Measurements from ENCODE around the gene SCARF1.
A peak's percentile ranks its signal among the peaks of the same experiment; 100 is the strongest.

The SCARF1 gene

DNA sequence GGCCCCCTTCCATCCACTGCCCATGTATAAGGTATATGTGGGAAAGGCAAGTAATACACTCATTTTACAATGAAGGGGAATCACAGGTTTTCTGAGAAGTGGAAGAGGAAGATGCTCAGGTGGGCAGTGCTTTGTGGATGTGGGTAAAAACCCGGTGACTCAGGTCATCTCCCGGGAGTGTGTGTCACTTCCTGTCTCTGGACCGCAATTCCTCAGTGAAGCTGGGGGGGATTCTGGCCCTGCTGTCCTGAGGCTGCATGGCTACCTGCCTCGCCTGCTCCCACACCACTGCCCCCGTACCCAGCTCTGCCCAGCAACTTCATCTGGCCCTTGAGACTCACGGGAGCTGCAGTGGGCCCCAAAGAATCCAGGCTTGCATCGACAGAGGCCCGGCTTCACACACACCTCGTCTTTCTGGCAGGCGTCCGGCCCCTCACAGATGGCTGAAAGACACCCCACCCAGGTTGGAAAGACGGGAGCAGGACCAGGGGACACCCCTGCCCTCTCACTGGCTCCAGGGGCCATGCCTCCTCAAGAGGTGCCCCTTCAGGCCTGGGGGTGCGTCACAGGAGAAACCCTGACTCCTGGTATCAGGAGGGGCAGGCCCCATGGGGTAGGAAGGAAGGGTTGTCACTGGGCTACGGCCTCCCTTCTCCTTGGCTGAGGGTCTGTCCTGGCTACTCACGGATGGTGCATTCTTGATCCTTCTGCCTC lies 882 bp downstream of the SCARF1 start:
- TF ChIP-seq JUND (IDR thresholded peaks at IDR 0.05; ENCODE audit: low read depth), result no peak
- in situ Hi-C loops (cut with HindIII; ENCODE audit: low pct_unique_long_range_greater_than_20kb, low sequenced_read_pairs), result no loop called here
- DNase-seq (ENCODE audit: low read depth in 1 of 2, low spot score in 1 of 2), result no peak

DNA sequence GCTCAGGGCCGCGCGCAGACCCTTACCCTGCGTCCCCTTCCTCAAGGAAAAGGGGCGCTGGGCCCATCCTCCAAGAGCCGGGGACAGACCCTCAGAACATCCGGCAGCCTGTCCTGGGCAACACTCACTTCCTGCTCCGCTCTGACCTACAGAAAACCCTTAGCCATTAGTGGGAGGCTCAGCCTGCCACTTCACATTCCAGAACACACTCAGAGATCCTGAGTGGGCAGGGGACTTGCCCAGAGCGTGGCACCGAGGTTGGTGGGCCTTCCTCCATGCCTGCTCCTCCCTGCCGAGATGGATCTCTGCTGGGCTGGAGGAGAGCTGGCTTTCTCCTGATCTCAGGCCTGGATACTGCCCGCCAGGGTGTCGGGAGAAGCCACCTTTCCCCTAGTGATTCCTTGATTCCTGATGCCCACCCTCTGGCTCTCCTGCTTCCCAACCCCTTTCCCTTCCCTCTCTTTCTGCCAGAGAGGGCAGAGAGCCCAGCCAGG lies 1.5 kb downstream of the SCARF1 start:
- in situ Hi-C loops (cut with HindIII; ENCODE audit: low pct_unique_long_range_greater_than_20kb, low sequenced_read_pairs), result no loop called here
- DNase-seq (ENCODE audit: low read depth in 1 of 2, low spot score in 1 of 2), result no peak
- TF ChIP-seq JUND (IDR thresholded peaks at IDR 0.05; ENCODE audit: low read depth), result no peak

DNA sequence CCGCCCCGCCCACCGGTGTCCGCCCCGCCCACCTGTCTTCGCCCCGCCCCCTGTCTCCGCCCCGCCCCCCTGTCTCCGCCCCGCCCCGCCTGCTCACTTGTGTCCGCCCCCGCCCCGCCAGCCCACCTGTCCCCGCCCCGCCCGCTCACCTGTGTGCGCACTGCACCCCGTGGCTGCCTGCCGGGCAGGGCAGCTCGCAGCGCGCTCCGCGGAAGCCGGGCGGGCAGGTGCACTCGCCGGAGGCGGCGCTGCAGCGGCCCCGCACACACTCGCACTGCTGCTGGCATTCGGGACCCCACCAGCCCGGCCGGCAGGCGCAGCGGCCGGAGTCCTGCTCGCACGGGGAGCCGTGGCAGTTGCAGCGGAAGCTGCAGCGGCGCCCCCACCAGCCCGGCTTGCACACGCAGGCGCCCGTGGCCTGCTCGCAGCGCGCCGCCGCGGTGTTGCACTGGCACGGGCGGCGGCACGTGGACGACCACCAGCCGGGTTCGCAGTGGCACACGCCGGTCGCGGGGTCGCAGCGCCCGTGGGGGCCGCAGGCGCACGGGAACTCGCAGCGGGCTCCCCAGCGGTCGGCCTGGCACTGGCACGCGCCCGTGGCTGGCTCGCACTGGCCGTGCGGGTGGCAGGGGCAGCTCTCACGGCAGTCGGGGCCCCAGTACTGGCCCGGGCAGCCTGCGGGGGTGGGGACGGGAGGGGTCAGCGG lies 2.1 kb downstream of the SCARF1 start:
- DNase-seq (ENCODE audit: low read depth in 1 of 2, low spot score in 1 of 2), result peak; percentile 82 to 88
- no peak for TF ChIP-seq JUND (IDR thresholded peaks at IDR 0.05; ENCODE audit: low read depth)
- in situ Hi-C loops (cut with HindIII; ENCODE audit: low pct_unique_long_range_greater_than_20kb, low sequenced_read_pairs), result no loop called here

DNA sequence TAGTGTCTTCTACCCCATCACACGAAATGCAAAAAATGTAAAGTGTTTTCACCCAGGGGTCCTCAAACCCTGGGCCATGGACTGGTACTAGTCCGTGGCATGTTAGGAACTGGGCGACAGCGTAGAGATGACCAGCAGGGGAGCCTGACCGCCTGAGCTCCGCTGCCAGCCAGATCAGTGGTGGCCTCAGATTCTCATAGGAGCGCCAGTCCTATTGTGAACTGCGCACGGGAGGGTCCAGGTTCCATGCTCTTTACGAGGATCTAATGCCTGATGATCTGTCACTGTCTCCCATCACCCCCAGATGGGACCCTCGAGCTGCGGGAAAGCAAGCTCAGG lies 4.5 kb downstream of the SCARF1 start:
- in situ Hi-C loops (cut with HindIII; ENCODE audit: low pct_unique_long_range_greater_than_20kb, low sequenced_read_pairs), result no loop called here
- no peak for TF ChIP-seq JUND (IDR thresholded peaks at IDR 0.05; ENCODE audit: low read depth)
- no peak for DNase-seq (ENCODE audit: low read depth in 1 of 2, low spot score in 1 of 2)

DNA sequence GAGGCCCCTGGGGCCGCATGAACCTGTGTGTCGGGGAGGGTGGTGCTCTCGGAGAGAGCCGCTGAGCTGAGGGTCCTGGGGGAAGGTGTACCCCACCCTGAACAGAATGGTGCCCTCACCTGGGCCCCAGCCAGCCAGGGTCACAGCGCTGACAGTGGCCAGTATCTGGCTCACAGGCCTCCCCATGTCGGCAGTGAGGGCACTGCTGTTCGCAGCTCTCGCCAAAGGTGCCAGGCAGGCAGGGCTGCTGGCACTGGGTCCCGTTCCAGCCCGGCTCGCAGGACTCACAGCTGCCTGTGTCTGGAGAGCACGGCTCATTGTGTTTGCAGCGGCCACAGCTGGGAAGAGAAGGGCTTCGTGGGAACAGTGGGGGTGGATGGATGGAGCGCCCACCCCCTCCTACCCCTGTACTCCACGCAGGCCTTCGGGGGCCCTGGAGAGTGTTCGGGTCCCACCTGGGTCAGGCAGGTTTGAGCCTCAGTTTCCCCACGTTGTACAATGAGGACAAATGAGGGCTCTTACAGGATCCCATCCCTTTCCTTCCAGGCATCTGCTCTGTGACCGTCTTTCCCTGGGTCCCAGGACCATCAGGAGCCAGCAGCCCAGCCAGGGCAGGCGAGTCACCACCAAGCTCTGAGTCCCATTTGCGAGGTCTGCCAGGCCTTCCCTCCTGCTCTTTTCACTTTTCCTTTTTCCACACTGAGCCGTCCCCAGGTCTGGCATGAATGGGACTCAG lies 5.0 kb downstream of the SCARF1 start:
- DNase-seq (ENCODE audit: low read depth in 1 of 2, low spot score in 1 of 2), result no peak
- TF ChIP-seq JUND (IDR thresholded peaks at IDR 0.05; ENCODE audit: low read depth), result no peak
- in situ Hi-C loops (cut with HindIII; ENCODE audit: low pct_unique_long_range_greater_than_20kb, low sequenced_read_pairs), result no loop called here

DNA sequence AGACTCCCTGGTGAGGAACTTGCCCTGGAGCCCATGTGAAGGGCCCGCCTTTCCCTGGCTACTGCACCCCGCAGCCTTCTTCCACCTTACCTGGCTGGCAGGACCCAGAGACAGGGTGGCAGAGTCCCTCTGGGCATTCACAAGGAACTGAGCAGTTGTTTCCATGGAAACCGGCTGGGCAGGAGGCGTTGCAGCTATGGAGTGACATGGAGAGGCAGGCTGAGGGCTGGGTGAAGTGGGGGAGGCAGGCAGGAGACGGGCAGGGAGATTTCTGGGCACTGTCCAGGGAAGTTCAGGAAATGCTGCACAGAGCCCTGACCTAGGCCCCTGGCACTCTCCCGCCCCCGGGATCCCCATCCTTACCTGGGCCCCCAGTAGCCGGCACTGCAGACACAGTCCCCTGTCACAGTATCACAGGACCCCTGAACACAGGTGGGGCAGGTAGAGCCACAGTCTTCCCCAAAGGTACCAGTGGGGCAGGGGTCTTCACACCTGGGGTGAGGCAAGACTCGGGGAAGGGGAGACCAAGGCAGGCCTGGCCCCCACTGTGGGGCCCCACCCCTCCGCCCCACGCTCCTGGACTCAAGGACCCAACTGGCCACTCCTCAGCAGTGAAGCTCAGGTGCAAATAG lies 5.9 kb downstream of the SCARF1 start:
- in situ Hi-C loops (cut with HindIII; ENCODE audit: low pct_unique_long_range_greater_than_20kb, low sequenced_read_pairs), result no loop called here
- DNase-seq (ENCODE audit: low read depth in 1 of 2, low spot score in 1 of 2), result peak; percentile 41 to 78
- TF ChIP-seq JUND (IDR thresholded peaks at IDR 0.05; ENCODE audit: low read depth), result no peak

DNA sequence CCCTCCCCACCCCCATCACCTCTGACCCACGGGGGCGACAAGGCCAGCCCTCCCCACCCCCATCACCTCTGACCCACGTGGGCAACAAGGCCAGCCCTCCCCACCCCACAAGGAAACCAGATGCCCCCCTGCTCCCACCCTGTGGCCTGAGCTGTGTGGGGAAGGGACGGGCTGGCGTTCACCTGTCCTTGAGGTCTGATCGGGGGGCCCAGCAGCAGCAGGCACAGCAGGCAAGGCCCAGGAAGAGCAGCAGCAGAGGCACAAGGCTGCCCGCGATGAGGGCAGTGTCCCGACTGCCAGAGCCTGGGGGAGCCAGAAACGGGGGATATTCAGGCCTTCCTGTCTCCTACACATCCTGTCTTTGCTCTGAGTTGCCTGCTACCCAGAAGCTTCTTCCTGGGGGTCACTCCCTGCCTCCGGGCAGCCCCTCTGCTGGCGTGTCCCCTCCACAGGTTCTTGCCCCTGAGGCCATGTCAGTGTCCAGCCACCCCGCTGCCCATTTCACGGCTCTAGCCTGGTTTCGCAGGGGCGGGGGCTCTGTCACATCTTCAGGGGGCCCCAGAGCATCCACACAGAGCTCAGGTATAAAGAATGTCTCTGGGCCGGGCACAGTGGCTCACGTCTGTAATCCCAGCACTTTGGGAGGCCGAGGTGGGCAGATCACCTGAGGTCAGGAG lies 6.8 kb downstream of the SCARF1 start:
- in situ Hi-C loops (cut with HindIII; ENCODE audit: low pct_unique_long_range_greater_than_20kb, low sequenced_read_pairs), result no loop called here
- no peak for DNase-seq (ENCODE audit: low read depth in 1 of 2, low spot score in 1 of 2)
- TF ChIP-seq JUND (IDR thresholded peaks at IDR 0.05; ENCODE audit: low read depth), result no peak

DNA sequence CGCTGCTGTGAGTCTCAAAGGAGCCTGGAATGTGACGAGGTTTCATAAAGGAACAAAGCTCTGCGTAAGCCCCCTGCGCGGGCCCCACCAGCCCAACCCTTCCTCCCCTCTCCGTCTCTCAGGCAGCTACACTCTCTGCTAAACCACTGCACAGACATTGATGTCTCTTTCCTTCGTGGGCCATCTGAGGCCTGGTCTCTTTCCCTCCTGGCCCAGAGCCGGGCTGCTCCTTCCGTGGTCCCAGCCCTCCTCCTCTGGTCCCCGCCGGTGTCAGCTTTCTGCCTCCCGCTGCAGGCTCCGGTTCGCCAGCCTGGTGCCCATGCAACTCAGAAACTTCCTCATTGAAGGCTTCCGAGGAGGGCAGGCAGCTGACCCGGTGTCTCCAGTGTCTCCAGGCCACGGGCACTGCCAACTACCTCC lies 7.4 kb downstream of the SCARF1 start:
- no peak for DNase-seq (ENCODE audit: low read depth in 1 of 2, low spot score in 1 of 2)
- in situ Hi-C loops (cut with HindIII; ENCODE audit: low pct_unique_long_range_greater_than_20kb, low sequenced_read_pairs), result no loop called here
- no peak for TF ChIP-seq JUND (IDR thresholded peaks at IDR 0.05; ENCODE audit: low read depth)

DNA sequence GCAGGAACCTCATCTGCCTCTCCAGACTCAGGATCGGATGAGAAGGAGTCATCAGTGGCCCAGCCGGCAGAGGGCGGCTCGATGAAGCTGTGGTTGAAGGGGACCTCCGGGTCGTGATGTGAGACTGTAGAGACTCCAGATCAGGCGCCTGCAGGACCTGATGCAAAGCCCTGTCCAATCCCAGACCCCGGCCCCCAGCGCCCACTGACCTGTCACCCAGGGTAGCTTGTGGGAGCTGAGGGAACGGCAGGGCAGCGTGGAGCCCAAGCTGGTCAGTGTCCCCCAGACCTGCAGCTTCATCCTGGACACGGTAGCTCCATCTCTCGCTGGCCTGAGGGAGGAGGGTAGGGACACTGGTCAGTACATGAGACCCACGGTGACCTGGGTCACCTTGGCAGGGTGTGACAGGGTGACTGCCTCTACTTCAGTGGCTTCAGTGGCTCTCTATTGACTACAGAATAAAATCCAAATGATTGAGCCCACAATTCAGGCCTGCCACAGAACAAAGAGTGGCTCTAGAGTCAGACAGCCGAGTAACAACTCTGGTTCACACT lies 8.7 kb downstream of the SCARF1 start:
- in situ Hi-C loops (cut with HindIII; ENCODE audit: low pct_unique_long_range_greater_than_20kb, low sequenced_read_pairs), result no loop called here
- TF ChIP-seq JUND (IDR thresholded peaks at IDR 0.05; ENCODE audit: low read depth), result no peak
- DNase-seq (ENCODE audit: low read depth in 1 of 2, low spot score in 1 of 2), result no peak

DNA sequence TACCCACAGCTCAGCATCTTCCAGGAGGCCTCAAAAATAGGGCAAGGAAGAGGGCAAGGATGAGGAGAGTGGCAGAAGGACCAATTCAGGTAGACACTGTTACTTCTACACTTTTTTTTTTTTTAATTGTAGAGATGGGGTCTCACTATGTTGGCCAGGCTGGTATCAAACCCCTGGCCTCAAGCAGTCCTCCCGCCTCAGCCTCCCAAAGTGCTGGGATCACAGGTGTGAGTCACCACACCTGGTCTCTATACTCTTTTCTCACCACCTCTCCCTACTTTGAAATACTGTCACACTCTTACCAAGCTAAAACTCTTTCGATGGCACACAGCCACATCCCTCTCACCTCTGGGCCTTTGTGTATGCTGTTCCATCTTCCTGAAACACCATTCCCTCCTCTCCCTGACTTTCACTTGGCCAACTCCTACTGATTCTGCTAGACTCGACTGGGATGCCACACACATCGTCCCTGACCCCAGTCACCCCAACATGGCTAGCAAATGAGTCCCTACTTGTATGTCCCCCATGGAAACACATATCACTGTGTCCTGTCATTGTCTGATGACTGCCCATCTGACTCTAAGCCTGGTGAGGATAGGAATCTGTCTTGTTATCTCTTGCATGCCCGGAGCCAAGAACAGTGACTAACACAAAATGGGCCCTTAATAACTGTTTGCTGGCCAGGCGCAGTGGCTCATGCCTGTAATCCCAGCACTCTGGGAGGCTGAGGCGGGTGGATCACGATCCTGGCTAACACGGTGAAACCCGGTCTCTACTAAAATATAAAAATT lies 9.7 kb downstream of the SCARF1 start:
- in situ Hi-C loops (cut with HindIII; ENCODE audit: low pct_unique_long_range_greater_than_20kb, low sequenced_read_pairs), result no loop called here
- no peak for TF ChIP-seq JUND (IDR thresholded peaks at IDR 0.05; ENCODE audit: low read depth)
- DNase-seq (ENCODE audit: low read depth in 1 of 2, low spot score in 1 of 2), result no peak
